DMS153 (cell line): Measurements from ENCODE around the gene LCA5.
"Not testable (repeated sequence)": the region's sequence is repeated elsewhere in the genome, so short reads cannot be mapped to it uniquely, and the experiment has no call there.

Source experiments
- DNase-seq: peaks from one replicate; lab custom pipeline; 2025; lab: John Stamatoyannopoulos, UW

The LCA5 gene

DNA sequence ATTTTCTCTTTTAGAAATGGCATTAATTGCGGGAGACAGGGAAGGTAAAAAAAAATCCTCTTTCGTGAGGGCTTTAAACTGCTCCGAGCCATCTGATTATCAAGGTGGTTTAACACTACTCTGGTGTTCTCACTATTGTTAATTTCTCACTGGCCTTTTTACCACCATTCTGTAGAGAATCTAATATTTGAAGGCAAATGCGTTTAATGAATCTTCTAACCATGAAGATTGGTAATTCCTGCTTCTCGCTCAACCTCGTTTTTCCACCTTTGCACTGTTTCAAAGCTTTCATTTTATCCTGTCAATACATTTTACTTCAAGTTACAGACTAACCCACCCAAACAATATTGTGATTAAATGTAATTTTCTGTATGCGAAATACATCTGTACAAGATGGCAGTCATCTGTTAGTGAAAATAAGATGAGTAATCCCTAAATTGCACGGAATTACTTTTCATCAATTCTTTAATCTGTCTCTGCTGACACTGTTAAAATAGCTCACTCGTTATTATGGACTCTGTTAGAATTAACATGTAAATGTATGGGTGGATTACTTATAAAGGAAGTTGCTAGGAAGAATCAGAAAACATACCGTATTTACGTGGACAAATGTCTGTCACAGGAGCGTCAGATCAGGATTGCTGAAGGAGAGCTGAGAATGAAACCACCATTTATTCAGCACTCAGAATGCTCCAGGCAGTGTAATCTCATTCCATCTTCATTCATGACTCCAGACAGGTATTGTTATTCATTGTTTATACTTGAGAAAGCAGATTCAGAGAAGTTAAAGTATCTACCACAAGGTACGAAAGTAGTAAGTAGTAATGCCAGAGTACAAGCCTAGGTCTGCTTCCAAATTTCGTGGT lies 1.1 kb upstream of the LCA5 start:
- DNase-seq, result no peak

DNA sequence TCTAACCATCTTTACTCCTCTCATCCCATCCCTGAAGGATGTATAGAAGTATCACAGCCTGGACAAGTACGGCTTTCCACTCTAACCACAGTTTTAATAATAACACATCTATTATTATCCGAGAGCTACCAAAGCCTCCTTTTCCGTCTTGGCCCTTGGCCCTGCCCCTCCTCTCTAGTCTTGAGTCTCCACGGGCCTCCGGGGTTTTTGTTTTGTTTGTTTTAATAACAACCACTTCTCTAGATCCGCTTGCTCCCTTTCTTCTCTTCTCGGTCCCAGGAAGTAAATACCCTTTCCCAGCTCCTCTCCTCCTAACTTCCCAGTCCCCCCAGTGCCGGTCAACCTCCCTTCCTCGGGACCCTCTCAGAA lies 661 bp downstream of the LCA5 start:
- no peak for DNase-seq

DNA sequence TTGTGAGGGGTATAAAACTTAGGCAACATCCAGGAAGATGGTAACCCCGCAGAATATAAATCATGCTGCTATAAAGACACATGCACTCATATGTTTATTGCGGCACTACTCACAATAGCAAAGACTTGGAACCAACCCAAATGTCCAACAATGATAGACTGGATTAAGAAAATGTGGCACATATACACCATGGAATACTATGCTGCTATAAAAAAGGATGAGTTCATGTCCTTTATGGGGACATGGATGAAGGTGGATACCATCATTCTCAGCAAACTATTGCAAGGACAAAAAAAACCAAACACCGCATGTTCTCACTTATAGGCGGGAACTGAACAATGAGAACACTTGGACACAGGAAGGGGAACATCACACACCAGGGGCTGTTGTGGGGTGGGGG lies 7.7 kb downstream of the LCA5 start:
- DNase-seq, result not testable (repeated sequence)

DNA sequence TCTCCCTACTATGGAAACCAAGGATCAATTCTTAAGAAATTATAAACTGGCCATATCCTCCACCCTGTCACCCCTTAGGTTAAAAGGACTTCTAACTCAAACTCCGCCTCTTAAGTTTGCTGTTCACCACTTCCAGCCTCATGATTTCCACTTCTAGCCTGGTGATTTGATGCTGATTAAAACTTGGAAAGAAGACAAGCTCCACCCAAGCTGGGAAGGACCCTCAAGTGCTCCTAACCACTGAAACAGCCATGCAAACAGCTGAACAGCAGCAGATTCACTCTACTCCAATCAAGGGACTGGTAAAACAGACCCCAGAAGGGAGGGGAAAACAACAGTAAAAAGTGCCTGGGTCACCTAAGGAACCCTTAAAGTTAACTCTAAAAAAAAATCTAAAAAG lies 10.3 kb downstream of the LCA5 start:
- no peak for DNase-seq

DNA sequence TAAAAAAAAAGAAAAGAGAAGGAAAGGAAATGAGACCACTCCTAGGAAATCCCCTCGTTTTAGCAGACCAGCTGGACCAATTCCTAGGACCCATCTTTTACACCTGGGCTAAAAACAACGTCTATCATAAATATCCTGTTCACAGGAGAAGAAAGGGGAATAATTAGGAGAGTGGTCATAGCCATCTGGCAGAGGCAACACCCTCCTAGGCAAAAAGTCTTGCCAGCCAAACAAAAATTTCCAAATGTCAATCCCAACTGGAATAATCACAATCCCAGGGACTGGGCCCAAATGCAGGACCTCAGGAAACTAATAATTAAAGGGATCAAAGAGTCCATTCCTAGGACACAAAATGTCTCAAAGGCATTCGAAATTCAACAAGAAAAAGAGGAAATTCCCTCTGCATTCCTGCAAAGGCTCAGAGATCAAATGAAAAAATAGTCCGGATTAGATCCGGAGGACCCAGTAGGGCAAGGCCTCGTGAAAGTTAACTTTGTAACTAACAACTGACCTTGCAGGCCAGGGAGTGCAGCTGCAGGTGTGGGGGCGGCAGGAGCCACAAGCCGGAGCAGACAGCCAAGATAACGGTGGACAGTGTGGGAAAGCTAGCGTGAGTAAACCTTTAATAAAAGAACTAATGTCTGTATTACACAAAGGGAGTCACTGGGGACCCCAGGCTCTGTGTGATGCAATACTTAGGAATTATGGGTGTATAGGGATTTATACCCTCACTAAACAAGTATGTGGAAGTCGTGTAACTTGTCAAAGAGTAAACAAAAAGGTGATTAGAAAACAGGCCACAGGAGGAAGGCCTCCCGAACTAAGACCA lies 11.7 kb downstream of the LCA5 start:
- no peak for DNase-seq

DNA sequence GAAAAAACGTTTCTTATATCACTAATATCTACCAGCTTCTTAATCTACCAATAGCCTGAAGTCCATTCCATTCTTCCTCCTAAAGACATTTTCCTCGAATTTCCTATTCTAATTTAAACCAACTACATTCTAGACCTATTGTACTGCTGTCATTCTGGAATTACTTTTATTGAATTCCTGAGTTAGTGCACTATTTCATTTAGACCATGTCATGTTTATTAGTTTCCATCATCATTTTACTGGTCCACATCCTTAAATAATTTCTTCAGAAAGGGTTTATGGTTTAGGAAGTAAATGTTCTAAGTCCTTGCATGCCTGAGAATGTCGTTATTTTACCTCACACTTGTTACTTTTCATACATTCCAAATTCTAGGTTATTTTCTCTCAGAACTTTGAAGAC lies 13.2 kb downstream of the LCA5 start:
- DNase-seq, result no peak

DNA sequence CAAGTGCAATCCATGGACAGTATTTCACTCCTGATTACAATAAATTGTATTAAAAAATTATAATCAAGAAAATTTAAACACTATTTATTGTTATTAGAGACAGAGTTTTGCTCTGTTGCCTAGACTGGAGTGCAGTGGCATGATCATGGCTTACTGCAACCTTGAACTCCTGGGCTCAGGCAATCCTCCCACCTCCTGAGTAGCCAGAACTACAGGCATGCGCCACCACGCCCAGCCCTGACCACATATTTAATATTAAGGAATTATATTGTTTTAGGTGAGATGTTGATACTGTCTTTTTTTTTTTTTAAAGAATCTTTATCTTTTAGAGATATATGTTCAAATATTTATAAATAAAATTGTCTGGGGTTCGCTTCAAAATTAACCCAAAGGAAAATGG lies 14.6 kb downstream of the LCA5 start:
- DNase-seq, result no peak

DNA sequence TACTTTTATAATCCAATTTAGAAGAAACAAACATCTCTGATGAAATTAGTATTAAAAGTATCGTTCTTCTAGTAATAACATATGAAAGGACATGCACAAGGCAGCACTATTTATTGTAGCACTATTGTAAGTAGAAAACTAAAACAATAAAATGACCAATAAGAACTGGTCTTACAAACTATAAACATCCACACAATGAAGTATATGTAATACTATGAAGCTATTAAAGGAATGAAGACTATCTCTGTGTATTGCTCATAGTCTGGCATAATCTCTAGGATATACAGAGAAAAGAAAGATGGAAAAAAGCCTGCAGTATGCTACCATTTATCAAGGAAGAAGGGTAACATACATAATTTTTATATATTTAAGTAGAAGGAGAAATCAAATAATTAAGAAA lies 16.7 kb downstream of the LCA5 start:
- DNase-seq, result no peak

DNA sequence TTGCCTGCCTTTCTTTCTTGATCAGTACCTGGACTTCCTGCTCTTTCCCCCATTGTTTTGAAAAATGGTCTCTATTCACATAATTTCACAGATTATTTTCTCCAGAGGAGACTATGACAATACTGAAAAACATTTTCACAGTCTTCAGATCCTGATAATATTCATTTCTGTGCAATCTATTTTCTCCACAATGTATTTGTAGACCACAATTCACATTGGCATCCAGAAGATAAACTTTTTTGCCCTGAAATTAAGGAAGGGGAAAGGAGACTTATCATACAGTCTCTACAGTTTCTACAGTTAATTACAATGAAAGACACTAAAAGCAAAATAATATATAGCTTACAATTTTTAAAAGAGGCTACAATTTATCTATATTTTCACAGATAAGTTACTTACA lies 18.4 kb downstream of the LCA5 start:
- no peak for DNase-seq

DNA sequence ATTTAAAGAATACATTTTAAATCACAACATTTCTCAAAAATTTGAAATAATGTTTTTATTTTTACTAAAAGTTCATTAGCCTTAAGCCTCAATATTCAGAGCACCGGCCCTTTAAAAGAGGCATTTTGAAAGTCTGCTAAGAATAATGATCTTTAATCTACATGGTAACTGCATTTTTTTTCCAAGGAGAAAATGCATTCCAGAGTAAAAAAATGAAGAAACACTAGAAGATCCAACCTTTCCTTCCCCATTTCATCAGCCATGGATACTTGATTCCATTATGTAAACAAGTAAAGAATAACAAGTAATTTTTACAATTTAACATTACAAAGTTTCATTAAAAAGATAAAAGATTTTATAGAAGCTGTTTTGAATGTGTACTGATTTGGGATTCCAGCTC lies 21.8 kb downstream of the LCA5 start:
- DNase-seq, result no peak

DNA sequence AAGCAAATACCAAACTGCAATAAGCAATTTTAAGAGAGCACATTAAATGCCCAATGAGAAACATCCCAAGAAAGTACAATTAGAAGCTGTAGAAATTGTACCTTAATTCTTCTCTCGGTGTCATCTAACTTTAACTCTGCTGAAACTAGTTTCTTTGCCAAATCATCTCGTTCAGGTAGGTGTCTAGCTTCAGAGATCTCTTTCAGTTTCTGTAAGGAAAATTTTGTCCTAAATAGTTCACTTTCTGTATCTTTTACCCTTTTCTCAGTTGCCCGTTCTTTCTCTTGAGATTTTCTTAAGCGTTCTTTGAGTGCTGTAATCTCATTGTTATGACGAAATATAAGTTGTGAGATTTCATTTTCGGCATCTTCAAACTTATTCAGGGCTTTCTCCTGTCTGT lies 24.1 kb downstream of the LCA5 start:
- DNase-seq, result no peak

DNA sequence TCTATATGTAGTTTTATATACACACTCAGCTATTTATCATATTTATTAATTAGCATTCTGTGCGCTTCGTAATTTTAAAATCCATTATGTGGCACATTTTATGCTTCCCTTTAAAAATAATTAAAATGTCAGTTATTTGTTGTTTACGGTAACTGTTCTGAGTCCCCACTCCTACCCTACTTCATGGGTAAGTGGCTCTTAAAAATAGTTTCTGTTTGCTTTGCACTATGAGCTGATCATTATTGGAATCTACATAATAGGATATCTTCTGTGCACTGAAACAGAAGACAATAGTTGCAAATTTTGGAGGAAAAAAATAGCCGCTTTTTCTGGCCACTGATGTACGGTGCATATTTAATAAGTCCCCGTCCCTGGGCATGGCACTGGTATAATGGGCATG lies 25.2 kb downstream of the LCA5 start:
- no peak for DNase-seq

DNA sequence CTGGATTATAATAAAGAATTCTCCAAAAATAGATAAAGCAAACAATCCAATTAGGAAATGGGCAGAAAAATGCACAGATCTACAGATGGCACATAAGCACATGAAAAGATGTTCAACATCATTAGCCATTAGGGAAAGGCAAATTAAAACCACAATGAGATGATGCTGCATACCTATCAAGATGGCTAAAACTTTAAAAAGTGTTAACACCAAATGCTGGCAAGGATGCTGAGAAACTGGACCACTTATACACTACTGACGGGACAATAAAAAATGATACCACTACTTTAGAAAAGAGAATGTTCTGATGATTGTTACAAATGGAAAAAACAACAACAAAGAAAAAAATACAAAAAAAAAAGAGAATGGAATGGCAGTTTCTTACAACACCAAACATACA lies 26.5 kb downstream of the LCA5 start:
- DNase-seq, result no peak

DNA sequence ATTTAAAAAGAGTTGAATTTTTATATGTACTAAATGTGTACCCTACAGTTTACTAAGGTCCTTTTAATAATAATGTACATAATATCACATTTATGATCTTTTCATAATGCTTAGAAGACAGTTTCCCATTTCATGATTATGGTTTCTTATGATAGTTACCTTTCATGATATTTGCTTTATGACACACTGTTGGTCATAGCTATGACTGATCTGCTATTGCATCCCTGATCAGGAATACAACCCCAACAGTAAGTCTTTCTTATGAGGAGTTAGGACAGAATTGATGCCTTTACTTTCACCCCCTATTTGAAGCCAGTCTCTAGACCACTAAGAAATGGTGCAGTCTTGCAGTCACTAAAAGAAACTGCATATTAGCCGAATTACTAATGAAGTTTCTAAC lies 31.0 kb downstream of the LCA5 start:
- DNase-seq, result no peak

DNA sequence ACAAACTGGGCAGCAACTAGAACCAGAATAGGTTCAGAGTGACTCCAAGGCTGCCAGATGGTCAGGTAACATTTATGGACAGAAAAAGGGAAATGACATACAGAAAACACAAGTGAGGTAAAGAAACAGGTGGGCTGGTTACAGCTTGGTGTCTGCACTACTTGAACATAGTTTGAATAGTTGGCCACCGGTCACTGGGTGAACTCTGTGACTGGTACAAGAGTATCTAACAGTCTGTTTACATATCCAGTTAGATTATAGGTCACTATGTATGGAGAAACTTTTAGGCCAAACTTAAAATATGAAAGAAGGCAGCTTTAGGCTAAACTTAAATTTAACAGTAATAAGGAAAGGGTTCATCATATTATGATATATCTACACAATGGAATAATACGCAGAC lies 32.9 kb downstream of the LCA5 start:
- DNase-seq, result no peak

DNA sequence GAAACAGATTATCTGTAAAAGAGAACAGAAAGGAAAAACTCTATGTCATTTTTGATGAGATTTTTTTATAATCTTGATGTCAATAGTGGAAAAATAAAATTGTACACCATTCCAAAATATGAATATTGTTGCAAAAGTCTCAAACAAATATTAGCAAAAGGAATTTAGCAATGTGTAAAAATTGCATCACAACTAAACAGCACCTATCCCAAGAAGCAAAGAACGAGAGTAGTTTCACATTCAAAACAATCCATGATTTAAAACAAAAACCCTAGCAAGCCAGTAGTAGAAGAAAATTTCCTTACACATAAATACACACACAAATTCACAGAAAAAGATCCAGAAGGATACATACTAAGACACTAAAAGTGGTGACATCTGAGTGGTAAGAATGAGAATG lies 38.4 kb downstream of the LCA5 start:
- DNase-seq, result no peak

DNA sequence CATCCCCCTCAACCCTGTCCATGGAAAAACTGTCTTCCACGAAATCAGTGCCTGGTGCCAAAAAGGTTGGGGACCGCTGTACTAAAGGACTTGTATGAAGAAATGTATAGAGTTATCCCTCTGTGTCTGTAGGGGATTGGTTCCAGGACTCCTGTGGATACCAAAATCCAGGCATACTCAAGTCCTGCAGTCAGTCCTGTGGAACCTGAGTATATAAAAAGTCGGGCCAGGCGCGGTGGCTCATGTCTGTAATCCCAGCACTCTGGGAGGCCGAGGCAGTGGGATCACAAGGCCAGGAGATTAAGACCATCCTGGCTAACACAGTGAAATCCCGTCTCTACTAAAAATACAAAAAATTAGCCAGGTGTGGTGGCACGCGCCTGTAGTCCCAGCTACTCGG lies 42.0 kb downstream of the LCA5 start:
- DNase-seq, result no peak

DNA sequence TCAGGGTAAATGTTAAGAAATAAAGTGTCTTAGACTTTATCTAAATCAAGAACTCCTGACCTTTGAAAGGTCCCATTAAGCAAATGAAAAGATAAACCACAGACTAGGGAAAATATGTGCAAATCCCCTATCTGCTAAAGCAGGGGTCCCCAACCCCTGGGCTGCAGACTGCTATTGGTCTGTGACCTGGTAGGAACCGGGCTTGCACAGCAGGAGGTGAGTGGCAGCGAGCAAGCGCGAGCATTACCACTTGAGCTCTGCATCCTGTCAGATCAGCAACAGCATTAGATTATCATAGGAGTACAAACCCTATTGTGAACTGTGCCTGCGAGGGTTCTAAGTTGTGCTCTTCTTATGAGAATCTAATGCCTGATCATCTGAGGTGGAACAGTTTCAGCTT lies 42.4 kb downstream of the LCA5 start:
- no peak for DNase-seq

DNA sequence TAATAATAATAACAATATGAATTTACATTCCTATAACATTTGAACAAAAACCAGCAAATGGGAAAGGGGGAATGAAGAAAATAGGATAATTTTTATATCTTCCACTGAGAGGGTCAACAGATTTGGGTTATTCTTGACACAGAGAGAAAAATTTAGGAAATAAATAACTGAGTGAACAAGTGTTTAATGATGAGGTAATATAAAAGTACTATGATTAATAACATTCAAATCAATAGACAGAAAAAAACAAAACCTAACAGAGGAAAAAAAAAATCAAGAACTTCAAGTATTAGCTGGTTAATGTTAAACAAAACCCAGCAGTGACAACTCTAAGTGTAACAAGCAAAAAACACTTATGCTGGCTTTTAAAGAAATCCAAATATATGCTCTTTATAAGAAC lies 66.5 kb downstream of the LCA5 start:
- no peak for DNase-seq

DNA sequence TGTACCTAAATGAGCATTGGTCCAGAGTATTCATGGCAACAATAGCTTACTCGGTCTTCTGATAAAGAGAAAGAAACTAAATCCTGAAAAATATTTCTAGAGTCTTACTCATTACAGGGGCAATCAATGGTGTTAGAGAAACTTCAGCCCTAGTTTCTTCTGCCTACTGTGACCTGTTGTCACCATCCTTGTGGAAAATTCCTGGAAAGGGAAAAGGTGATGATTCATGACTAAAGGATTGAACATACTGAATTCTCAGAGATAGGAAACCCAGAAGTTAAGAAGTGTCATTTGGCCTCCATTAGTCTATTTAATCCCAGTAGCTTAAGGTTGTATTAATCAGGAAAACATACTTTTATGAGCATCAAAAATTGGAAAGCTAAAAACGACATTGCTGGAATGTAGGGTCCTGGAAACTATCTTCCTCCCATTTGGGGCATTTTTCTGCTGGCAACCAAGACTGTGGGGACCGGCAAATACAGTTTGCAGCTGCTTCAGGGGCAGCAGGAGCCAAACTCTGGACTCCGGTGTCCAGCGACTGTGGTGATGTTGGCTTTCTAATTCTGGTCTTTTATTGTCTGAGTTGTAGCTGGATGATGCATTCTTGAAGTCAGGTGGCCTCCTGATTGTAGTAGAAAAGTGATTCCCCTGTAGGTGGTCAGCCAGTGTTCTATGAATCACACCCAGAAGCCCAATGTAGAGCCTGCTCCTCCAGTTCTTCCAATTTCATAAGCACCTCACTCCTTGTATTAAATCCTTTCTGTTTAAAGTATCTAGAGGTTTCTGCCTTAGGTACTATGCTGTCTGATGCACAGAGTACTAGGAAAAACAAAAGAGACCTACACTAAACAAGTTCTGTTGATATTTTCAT lies 67.6 kb downstream of the LCA5 start:
- no peak for DNase-seq

DNA sequence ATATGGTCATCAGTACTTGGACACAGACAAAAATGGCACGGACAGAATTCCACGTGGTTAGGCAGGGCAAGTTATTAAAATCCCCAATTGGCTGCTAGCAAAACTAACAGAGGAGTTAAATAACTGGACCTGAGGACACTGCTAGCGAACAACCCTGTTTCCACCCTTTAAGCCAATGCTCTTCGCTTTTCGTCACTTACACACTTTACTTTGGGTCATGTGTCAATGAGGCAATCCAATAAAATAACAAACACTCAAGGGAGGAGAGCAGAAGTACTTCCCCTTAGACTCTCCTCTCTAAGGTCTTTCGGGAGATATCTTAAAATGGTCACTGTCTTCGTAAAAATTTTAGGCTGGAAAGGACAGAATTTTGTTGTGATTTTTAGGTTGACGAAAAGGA lies 68.6 kb downstream of the LCA5 start:
- DNase-seq, result no peak

DNA sequence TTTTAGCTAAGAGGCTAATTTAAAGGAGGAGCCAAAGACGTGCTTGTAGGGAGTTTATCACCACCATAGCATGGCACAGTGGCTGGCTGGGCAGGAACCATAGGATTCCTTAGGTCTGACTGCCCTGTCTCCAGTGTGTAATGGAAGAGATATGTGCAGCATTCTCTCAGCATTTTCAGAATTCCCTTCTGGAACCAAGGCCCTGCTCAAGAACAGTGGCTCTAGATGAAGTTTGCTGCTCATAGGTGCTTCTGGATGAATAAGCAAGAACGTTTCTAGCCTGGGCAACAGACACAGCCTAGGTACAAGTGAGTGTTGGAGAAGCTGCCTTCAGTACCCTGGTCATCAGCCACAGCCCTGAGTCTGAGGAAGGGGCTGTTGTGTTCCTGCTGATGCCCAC lies 69.1 kb downstream of the LCA5 start:
- no peak for DNase-seq

DNA sequence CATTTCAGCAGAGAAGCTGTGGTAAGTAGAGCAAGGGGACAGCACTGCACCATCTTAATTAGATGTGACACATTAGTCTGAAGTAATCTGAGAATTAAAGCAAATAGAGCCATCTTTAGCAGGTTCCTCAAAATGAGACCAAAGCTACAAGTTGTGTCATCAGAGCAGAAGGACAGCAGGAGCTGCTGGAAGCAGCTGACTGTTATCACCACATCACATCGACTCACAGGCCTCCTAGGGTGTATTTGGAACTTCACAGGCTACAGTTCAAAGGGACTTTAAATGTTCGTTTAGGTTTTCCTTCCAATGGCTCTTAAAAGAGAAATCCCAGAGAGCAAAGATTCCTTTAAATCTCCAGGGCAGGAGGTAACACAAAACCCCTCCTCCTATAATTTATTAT lies 69.5 kb downstream of the LCA5 start:
- no peak for DNase-seq
